ENCODE results near the gene PITPNB.

PITPNB gene

DNA sequence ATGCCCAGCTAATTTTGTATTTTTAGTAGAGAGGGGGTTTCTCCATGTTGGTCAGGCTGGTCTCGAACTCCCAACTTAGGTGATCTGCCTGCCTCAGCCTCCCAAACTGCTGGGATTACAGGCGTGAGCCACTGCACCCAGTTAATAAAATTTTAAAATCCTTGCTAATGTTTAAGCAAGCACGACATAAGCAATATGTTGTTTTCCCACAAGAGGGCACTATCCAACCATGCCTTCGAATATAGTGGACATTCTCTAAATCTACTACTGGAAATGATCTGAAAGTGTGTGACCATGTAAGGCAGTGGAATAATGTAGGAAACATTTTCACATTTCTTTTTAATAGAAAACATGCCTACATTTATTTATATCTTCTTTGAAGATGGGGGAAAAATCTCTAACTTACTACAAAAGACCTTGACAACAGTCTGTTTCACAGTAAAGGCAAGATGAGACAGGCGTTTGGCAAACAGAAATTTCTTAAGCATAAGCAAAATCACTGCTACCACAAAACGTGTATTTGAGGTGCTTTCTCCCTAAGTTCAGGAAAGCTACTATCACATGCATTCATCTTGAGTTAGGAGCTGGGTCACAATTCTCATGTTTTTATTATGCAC lies 38.2 kb downstream of the PITPNB start:
- DNase-seq (ENCODE audit: low read depth in 3 of 3) = no peak

DNA sequence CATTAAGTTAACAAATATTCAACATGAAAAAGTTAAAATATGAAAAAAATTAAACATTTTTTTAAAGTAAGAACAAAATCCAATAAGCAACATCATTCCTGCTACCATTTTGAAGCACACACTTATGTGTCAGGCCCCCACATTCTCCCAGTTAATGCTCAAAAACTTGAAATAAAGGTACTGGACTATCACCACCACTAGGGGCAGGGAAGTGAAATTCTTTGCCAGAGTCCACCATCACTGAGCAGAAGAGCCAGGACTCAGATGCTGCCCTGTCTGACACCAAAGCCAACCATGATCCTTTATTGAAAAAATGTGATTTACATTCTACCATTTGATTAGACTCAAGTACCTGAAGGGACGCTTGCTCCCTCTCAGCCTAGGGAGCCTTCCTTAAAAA lies 39.1 kb downstream of the PITPNB start:
- DNase-seq (ENCODE audit: low read depth in 3 of 3) = no peak

DNA sequence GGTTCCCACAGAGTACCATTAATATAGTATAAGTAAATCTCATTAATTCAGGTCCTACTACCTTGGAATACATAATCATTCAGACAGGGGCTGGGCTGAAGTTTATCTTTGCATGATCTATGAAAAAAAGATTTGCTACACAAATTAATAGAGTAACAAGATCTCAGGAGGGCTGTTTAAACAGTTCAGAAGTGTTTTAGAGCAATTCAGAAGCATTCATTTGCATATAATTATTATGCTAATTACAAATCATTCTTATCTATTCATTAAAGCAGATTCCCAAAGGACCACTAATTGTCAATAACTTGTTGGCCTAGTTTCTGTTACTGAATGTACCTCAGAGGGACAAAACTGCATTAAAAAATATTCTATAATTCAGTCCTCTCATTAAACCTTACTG lies 40.5 kb downstream of the PITPNB start:
- no peak for DNase-seq (ENCODE audit: low read depth in 3 of 3)

DNA sequence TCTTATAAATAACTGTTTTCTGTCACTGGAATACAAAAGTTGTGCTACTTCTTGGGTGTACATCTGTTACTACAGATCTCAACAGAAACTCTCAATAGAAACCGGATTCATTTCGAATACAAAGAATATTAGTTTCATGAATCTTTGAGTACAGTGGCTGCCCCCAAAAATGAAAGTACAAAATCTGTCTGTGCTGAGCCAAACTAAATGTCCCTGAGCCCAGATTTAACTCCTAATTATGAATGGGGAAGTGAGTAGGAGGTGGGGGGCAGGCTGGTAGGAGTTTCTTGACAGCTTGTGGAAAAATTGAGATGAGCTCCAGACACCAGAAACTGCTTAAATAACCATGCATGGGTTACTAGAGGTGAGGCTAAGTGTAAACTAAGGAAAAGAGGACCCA lies 41.6 kb downstream of the PITPNB start:
- DNase-seq (ENCODE audit: low read depth in 3 of 3) = no peak

DNA sequence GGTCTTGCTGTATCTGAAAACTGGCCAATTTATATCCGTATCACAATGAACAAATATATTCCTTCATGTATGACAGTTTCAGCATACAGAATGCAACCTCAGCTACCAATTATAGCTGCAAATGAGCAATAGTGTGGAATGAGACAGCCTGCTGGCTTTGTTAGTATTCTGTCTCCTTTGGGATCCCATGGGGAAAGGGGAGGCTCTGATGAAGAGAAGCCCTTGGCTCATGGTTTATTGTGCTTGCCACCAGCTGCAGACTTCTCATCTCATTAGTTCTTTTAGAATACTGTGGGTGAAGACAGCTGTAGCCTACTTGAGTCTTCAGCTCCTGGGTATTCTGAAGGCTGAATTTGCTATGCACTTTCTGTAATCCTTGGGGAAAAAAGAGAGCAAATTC lies 42.4 kb downstream of the PITPNB start:
- no peak for DNase-seq (ENCODE audit: low read depth in 3 of 3)

DNA sequence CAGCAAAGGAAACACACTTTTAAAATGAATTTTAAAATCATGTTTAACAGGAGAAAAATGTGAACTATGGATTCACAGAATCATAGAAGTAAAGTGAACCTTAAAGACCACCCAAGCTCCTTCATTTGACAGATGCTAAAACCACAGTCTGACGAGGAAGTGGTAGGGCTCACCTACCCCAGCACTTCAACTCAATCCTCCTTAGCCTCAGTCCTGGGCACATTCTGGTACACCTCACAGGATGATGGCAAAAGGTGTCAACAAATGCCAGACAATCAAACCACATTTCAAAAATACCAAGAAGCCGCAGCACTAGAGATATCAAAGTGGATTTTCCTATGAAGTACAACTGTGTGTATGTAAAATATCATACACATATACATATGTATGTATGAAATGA lies 43.1 kb downstream of the PITPNB start:
- DNase-seq (ENCODE audit: low read depth in 3 of 3) = no peak

DNA sequence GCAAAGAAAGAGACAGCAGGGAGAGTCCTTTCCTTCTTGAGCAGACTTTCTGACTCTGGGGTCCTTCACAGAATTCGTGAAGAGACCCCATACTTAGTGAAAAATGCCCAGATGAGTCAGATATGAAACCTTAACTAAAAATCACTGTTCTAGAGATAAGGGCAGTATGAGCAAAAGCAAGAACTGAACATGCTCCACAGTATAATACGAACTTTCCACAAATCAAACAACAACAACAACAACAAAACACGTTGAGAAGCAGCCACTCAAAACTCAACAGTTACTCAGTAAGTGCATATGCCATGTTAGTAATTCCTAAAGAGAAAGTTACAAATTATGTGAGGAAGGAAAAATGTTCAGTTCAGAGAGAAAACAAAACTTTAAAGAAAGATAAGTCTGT lies 44.3 kb downstream of the PITPNB start:
- no peak for DNase-seq (ENCODE audit: low read depth in 3 of 3)

DNA sequence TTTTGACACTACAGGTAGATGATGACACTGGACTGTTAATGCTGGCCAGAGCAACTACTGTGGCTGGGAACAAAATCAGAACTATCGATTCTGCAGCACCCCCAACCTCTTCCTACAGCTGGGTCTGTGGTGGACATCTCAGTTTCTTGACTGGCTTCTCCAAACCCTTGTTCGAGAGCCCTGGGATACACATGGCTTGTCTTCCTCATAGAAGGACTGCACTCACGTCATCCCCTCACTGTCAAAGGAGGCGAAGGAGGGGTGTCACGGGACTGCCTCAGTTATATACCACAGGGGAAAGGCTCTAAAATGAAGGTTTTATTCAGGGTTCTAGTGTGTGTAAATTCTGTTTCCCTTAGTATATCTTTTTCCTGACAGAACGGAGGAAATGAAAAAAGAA lies 44.9 kb downstream of the PITPNB start:
- no peak for DNase-seq (ENCODE audit: low read depth in 3 of 3)

DNA sequence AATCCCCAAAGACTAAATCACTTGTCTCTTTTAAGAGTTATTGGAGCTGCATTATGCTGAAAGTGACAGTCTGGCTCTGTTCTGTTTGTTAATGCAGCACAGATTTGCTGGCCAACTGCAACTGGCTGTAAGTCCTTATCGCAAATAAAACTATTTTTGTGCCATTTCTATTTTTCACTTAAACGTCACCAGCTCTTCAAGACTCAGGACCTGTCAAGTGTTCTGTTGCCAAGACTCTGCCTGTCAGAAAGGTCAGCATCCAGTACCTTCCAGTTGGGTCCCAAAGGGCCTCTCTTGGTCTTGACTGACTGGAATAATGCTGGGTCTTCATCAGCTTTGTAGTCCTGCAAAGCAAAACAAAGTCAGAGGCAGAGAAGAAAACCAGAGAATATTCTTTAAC lies 45.6 kb downstream of the PITPNB start:
- DNase-seq (ENCODE audit: low read depth in 3 of 3) = no peak

DNA sequence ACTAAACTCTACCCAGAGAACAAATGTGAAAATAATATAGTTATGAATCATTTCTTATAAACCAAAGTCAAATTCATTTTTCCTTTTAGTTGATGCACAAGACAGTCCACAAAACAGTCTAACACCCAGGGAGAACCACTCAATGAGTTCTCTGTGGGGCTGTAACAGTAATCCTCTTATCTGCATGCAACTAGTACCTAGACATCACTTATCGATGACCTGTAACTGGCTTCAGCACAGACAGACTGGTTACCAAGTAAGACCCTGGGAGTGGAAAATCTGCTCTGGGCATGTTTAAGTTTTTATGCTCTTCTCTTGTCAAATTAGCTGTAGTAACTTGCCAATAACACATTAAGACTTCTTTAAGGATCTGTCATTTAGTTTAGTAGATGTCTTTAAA lies 46.6 kb downstream of the PITPNB start:
- DNase-seq (ENCODE audit: low read depth in 3 of 3) = no peak

DNA sequence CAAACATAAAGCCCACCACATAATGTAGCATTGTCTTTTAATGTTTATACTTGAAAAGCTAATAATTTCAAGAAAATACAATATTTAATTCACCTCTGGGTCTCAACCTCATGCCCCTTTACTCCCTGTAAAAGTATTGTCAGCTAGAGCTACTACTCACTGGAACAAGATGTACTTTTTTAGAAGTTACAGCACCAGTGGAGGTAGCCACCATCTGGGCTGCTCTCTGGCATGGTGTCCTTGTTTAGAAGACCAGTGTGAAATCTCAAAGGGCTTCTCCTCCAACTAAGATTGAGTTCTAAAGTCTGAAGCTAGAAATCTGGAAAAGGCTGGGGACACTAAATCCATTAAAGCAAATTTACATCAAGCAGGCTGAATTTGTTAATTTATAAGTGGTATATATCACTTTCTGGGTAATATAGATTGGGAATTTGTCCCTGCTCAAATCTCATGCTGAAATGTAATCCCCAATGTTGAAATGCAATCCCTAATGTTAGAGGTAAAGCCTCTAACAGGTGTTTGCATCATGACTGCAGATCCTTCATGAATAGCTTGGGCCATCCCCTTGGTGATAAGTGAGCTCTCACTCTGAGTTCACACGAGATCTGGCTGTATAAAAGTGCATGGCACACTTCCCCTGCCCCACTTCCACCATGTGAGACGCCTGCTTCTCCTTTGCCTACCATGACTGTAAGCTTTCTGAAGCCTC lies 47.6 kb downstream of the PITPNB start:
- DNase-seq (ENCODE audit: low read depth in 3 of 3) = no peak

DNA sequence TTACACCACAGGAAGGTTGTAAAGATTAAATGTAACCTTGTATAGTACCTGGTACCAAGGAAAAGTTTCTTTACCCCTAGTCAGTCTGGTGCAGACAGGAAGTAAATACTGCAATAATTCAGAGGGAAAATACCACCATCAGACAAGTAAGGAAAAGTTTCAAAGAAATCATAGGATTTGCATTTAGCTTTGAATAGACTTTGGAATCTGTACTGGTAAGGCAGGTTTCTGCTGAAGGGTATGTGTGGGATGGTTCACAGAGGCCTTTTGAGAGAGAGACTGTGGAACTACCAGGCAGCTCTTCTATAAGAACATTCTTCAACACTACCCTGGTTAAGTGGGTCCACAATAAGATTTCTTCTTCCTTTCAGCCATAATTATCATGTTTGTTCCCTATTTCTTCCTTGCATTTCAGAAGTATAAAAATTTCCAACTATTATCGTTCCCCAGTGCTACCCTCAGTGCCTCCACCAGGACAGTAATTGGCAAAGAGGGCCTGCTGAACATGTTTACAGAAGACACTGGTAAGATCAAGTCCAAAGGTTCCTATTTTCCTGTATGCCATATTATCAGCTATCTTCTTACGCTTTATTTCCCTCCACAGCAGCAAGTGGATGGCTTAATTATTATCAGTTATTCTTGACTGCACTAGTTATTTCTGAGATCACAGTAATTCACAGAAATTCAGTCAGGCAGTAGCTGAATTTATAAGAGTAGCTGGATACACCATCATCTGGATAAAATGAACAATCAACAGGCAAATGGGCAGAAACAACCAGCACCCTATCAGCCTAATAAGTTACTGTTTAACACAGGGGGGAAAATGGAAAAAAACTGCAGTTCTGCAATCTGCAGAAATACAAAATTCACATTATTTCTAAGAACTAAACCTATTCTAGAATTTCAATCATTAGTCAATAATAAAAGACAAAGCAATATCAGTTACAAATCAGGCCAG lies 48.5 kb downstream of the PITPNB start:
- no peak for DNase-seq (ENCODE audit: low read depth in 3 of 3)

DNA sequence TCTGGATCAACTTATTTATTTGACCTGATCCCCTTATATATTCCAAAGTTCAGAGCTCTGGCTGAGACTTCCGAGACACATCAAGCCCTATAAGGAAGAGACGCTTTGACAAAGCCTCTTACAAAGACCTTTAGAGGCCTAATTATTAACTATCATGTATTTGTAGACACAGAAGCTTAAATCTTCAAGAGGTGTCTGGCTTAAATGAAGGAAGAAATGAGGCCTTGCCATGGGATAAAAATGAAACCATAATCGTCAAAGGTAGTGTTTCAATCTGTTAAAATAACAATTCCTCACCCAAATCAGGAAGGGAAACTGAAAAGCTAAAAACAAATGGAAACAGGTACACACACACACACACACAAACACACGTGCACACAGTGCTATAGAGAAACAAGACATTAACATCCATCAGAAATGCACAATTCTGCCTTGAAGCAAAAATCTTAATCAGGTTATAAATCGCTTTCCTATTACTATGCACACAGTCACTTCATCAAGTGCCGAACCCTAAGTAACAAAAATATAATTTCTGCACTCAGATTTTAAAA lies 50.2 kb downstream of the PITPNB start:
- no peak for DNase-seq (ENCODE audit: low read depth in 3 of 3)

DNA sequence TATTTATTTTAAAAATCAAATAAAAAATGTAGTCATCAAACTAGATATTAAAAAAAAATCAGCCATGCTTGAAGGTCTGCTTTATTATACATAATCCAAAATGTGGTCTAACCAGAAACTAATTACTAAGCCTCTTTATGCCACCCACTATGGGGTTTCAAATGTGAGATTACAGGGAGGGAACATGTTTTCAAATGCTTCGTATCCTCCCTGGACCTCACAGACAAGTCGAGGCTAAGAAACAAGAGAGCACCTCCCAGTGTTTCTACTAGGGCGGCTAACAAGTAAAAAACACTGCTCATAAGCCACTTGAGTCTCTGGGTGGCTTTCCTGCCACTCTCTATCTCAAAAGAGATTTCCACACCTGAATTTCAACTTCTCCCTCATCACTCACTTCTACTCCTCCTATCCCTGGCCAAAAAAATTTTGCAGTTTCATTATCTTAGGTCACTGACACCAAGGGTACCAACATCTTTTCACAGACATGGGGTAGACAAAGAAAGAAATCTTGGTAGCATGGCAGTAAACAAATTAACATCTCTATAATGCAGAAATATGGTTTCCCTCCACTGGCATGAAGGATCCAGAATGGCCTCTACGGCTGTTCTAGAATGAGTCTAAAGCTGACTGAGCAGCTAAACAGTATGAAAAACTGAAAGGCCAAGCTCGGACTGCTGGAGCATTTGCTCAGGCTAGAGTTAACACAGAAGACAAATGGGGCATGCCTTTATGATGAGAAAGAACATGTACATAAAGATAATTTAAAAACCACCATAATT lies 50.9 kb downstream of the PITPNB start:
- no peak for DNase-seq (ENCODE audit: low read depth in 3 of 3)

DNA sequence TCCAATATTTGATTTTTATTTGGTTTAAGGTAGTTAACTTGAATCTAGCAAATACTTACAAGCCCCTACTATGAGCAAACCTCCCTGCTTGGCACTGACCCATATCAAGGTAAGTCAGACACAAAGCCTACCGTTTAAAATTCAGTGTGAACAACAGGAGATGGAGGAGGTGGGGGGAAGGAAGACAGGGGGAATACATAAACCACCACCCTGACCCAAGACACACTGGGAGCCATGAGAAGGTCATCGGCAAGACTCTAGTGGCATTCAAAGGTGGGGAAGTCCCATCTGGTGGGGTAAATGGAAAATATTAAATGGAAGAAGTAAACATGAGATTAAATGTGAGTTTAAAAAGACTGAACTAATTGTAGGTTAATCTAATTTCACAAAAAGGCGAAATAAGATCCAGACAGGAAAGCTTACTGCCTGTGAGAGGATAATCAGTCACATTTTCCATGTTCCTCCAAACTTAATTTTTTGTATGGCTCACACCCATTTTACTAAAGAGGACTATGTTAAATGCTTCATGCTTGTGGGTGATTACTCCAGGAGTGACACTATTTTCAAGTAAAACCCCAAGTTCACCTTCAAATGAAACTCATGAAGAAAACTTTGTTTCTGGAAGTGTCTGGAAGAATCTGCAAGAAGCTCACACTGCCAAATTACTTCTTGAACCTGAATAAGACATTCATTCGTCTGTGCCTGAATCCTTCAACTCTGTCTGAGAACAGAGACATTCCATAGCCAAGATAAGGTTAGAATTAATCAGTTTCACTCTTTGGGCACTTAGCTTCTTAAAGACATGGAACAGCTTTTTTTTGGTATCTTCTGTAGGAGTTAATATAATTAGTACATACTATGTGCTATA lies 51.7 kb downstream of the PITPNB start:
- no peak for DNase-seq (ENCODE audit: low read depth in 3 of 3)

DNA sequence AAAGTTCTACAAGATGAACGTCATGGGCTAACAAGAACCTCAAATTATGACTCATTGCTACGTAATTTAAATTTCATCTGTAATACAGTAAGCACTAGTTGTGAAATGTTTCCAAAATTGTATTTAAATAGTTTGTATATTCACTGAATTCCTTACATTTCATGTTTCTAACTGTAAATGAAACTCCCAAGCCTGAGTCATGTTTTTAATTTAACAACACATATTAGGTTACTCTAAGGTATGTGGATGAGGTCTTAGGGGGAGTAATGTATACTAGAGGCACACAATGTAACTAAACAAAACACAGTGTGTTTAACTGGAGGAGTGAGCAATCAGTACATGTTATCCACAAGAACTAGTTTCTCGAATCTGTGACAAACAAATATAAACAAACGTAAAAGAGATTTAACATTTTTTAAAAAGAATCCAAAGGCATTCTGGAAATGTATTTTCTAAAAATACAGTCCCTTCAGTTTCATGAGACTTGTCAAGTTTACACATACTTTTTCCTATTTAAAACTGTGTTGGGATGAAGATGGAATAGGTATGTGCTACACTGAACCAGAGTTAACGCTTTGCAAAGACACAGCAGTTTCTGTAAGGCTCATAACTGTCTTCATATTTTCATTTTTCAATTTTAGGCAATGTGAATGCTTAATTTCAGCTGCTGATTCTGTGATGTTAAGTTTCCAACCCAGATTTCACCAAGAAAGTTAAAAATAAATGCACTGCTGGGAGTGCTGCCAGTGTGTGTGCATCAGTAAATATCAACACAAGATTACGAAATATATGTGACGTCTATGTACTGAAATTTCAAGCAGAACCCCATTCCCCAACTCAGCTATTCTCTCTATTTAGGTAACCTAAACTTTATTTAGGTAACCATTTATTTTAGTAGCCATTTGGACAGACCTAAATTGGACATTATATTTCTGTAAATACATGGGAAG lies 52.6 kb downstream of the PITPNB start:
- DNase-seq (ENCODE audit: low read depth in 3 of 3) = no peak

DNA sequence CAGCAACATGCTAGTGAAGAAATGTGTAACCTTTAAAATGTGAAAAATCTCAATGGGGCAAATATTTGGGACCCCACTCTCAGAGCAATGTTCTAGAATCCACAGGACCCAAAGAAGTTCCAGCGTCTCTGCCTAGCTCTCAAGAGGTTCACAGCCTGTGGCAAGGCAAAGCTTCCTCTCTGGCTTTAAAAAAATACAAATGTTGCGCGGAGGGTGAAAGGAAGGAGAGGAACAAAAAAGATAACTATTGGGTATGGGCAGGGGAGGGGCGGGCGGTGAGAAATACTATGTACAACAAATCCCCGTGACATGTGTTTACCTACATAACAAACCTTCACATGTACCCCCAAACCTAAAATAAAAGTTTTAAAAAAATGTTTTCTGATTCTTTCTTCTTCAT lies 53.6 kb downstream of the PITPNB start:
- DNase-seq (ENCODE audit: low read depth in 3 of 3) = no peak

DNA sequence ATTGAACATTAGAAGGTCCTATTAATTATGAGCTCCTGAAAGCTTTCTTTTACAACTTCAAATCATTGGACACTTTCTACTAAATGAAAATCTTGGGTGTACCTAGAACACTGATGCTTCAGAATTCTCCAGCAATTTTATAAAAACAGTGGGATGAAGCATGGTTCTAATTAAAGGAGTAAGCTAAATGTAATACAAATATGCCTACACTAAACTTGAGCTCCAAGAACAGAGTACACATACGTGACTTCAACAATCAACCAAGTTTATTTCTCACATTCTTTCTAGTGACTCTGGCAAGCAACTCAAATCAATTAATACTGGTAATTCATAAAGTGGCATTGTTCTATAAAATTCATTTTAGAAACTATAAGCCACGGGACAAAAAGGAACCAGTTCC lies 55.5 kb downstream of the PITPNB start:
- DNase-seq (ENCODE audit: low read depth in 3 of 3) = no peak

DNA sequence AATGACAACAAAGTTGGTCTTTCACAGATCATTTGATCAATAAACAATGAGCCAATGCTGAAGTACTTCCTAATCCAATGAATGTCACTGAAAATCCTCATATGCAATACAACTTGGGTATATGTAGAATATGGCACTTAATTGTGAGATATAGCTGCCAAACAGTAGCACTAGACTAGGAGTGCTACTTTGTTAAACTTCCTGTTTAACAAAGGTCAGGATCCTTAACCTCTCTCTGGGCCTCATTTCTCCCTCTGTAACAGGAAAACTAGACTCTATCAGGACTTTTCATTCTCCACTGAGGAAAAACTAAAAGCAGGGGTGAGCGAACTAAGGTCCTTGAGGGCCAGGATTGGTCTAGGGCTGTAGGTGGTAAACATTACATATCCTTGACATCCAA lies 56.1 kb downstream of the PITPNB start:
- DNase-seq (ENCODE audit: low read depth in 3 of 3) = no peak

DNA sequence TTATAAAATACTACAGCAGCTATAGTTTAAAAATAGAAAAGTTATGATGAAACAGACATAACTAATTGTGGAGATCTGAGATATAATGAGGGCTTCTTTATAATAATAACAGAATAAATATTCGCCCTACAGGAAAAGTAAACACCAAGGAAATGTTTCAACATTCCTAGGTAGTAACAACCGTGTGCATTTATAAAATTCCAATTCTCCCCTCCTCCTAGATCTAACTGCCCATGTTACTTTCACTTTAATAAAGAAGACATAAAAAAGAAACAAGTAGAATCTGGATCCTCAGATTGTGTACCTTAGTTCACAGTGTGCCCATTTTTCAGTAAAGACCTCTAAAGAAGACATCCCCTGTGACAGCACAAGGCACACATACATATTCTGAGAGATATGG lies 59.7 kb downstream of the PITPNB start:
- DNase-seq (ENCODE audit: low read depth in 3 of 3) = no peak
